A673 (cell line): ENCODE data around the gene ARHGAP22. TPM values are rescaled to one million over a fixed set of nuclear protein-coding genes. Genes with fewer than 3 reads are reported as not detected.

Experiments used
- BruUV-seq: library from RNA; stranded (reverse); fragments of 400-500 nt; replicated peaks from 2 replicates; lab custom pipeline; 2021; lab: Mats Ljungman, UMichigan
- CTCF ChIA-PET: fragments of 300-600 bp; sonication (Branson Sonifier 250); formaldehyde crosslinking; loops from one replicate; lab custom pipeline; 2022; ENCODE audit warnings: antibody characterized with exemption; lab: Charles Lee
- POLR2A ChIA-PET: fragments of 300-600 bp; sonication (Branson Sonifier 250); formaldehyde crosslinking; loops from one replicate; lab custom pipeline; 2022; ENCODE audit warnings: antibody characterized with exemption; ENCODE audit not compliant: low non-redundant PET; lab: Charles Lee
- DNase-seq: peaks from one replicate; pipeline ENCODE4 v3.0.0-alpha.2; 2015; ENCODE audit warnings: low spot score
- H3K27ac ChIP-seq: fragments of 200-600 bp; sonication (generic); 2 replicates; pipeline ENCODE4 v1.5.1; 2016; ENCODE audit warnings: mixed run types, low read depth, mild to moderate bottlenecking, mixed read lengths, antibody characterized with exemption, low read length; ENCODE audit not compliant: poor library complexity, severe bottlenecking
- H3K27me3 ChIP-seq: fragments of 200-600 bp; sonication (generic); replicated peaks from 2 replicates; pipeline ENCODE4 v1.6.1; 2017; ENCODE audit warnings: mixed run types, low read depth, mild to moderate bottlenecking, mixed read lengths, antibody characterized with exemption, low read length; ENCODE audit not compliant: insufficient read depth, poor library complexity
- H3K36me3 ChIP-seq: fragments of 200-600 bp; sonication (generic); 2 replicates; pipeline ENCODE4 v1.6.1; 2016; ENCODE audit warnings: mixed run types, mild to moderate bottlenecking, mixed read lengths, antibody characterized with exemption, low read length; ENCODE audit not compliant: insufficient read depth, poor library complexity, severe bottlenecking
- H3K4me1 ChIP-seq: fragments of 200-600 bp; sonication (generic); 2 replicates; pipeline ENCODE4 v1.6.1; 2017; ENCODE audit warnings: mixed run types, mild to moderate bottlenecking, mixed read lengths, antibody characterized with exemption, low read length; ENCODE audit not compliant: insufficient read depth, poor library complexity, severe bottlenecking
- H3K4me3 ChIP-seq: fragments of 200-600 bp; sonication (generic); 2 replicates; pipeline ENCODE4 v1.5.1; 2016; ENCODE audit warnings: low read depth, mixed run types, mild to moderate bottlenecking, mixed read lengths, low read length; ENCODE audit not compliant: poor library complexity, severe bottlenecking
- H3K9me3 ChIP-seq: fragments of 200-600 bp; sonication (generic); 2 replicates; pipeline ENCODE4 v1.6.1; 2016; ENCODE audit warnings: mixed run types, low read depth, mild to moderate bottlenecking, mixed read lengths, antibody characterized with exemption, low read length; ENCODE audit not compliant: poor library complexity, severe bottlenecking
- CTCF ChIP-seq: fragments of 300-800, 200-600 bp; sonication (generic); conservative IDR thresholded peaks from 2 replicates; pipeline ENCODE4 v1.5.1; 2017; ENCODE audit warnings: low read depth, mild to moderate bottlenecking, antibody characterized with exemption, low read length, moderate library complexity, mixed read lengths
- EZH2 ChIP-seq: fragments of 200-600 bp; sonication (generic); IDR thresholded peaks from 2 replicates; pipeline ENCODE4 v1.6.1; 2017; ENCODE audit warnings: borderline replicate concordance, low read depth, mild to moderate bottlenecking, mixed read lengths, antibody characterized with exemption, low read length; ENCODE audit not compliant: poor library complexity, severe bottlenecking
- intact Hi-C: fragments of 100-400 bp; cut with micrococcal nuclease; formaldehyde crosslinking; loops from one replicate; pipeline ENCODE4 v1.10.0; 2022; ENCODE audit not compliant: unreplicated experiment
- total RNA-seq: library from RNA; stranded (reverse); gene quantifications from 2 replicates; pipeline ENCODE4 v1.2.3, GENCODE V29; 2021

Gene ARHGAP22
- total RNA-seq, 1 experiment from 2014 or later, result 0.47 TPM

GRCh38 chr10:48464121-48464870, 140.6 kb downstream of the ARHGAP22 start:
- H3K9me3 ChIP-seq, result no peaks in the 10 kb centered on the region
- DNase-seq, result no peak
- ChIA-PET CTCF (no interaction called here), POLR2A (no interaction called here)
- no peak overlapping the region for H3K4me3 ChIP-seq
- no peak overlapping the region for H3K27ac ChIP-seq
- H3K36me3 ChIP-seq, result no peaks in the 10 kb centered on the region
- no TSS peak for BruUV-seq
- TF ChIP-seq EZH2, result no peak
- no peak for TF ChIP-seq CTCF
- intact Hi-C loops, result no loop called here
- no peaks in the 10 kb centered on the region for H3K4me1 ChIP-seq
- H3K27me3 ChIP-seq, result peaks cover 16% of the 10 kb centered on the region

GRCh38 chr10:48463318-48464003, 141.4 kb downstream of the ARHGAP22 start:
- TF ChIP-seq CTCF (no peak), EZH2 (no peak)
- intact Hi-C loops, result no loop called here
- DNase-seq, result no peak
- peaks cover 16% of the 10 kb centered on the region for H3K27me3 ChIP-seq
- POLR2A ChIA-PET, result no interaction called here
- no peak overlapping the region for H3K27ac ChIP-seq
- no peaks in the 10 kb centered on the region for H3K4me1 ChIP-seq
- H3K4me3 ChIP-seq, result no peak overlapping the region
- BruUV-seq, result no TSS peak
- no peaks in the 10 kb centered on the region for H3K9me3 ChIP-seq
- no peaks in the 10 kb centered on the region for H3K36me3 ChIP-seq
- CTCF ChIA-PET, result no interaction called here

- intact Hi-C loops, result no loop called here
Measured at GRCh38 chr10:48462482-48463020, 142.3 kb downstream of the ARHGAP22 start.

More at GRCh38 chr10:48462482-48463020, 142.3 kb downstream of the ARHGAP22 start:
- Histone ChIP-seq H3K27ac (no peak overlapping the region), H3K4me3 (no peak overlapping the region), H3K9me3 (no peaks in the 10 kb centered on the region), H3K36me3 (no peaks in the 10 kb centered on the region), H3K27me3 (peaks cover 16% of the 10 kb centered on the region), H3K4me1 (no peaks in the 10 kb centered on the region)
- DNase-seq, result no peak
- BruUV-seq, result no TSS peak
- ChIA-PET POLR2A (no interaction called here), CTCF (no interaction called here)
- TF ChIP-seq CTCF, result no peak
- no peak for TF ChIP-seq EZH2
